Calu3 (cell line): ENCODE measurements around the gene PFKP. TPM values are rescaled to one million over a fixed set of nuclear protein-coding genes. Genes with fewer than 3 reads are reported as not detected.
A peak's percentile ranks its signal among the peaks of the same experiment; 100 is the strongest.

ENCODE experiments used
- BruUV-seq: library from RNA; stranded (reverse); fragments of 400-500 nt; replicated peaks from 2 replicates; lab custom pipeline; 2021; lab: Mats Ljungman, UMichigan
- CTCF ChIA-PET: fragments of 300-600 bp; sonication (Branson Sonifier 250); formaldehyde crosslinking; loops from one replicate; lab custom pipeline; 2022; ENCODE audit warnings: antibody characterized with exemption; lab: Charles Lee
- DNase-seq: peaks from one replicate; pipeline ENCODE4 v3.0.0; 2022
- H3K27ac Mint-ChIP-seq: one replicate; pipeline ENCODE4 v1.8.0; 2022; ENCODE audit warnings: mixed read lengths; ENCODE audit not compliant: unreplicated experiment
- H3K27me3 Mint-ChIP-seq: one replicate; pipeline ENCODE4 v1.8.0; 2022; ENCODE audit warnings: mixed read lengths; ENCODE audit not compliant: unreplicated experiment
- H3K36me3 Mint-ChIP-seq: one replicate; pipeline ENCODE4 v1.8.0; 2022; ENCODE audit warnings: mild to moderate bottlenecking, moderate library complexity, mixed read lengths; ENCODE audit not compliant: insufficient read depth, unreplicated experiment
- H3K4me1 Mint-ChIP-seq: one replicate; pipeline ENCODE4 v1.8.0; 2022; ENCODE audit warnings: mild to moderate bottlenecking, low read depth, mixed read lengths; ENCODE audit not compliant: unreplicated experiment
- H3K4me3 Mint-ChIP-seq: one replicate; pipeline ENCODE4 v1.8.0; 2022; ENCODE audit warnings: mild to moderate bottlenecking, low read depth, moderate library complexity, mixed read lengths; ENCODE audit not compliant: unreplicated experiment
- H3K9me3 Mint-ChIP-seq: one replicate; pipeline ENCODE4 v1.8.0; 2022; ENCODE audit warnings: low read depth, mixed read lengths; ENCODE audit not compliant: unreplicated experiment
- CTCF ChIP-seq: fragments of 200-600 bp; IDR thresholded peaks from one replicate; pipeline ENCODE4 v1.8.0; 2022; ENCODE audit warnings: antibody characterized with exemption; ENCODE audit not compliant: unreplicated experiment
- intact Hi-C: fragments of 100-400 bp; cut with micrococcal nuclease; formaldehyde crosslinking; loops from one replicate; pipeline ENCODE4 v1.10.0; 2022; ENCODE audit not compliant: unreplicated experiment
- total RNA-seq: library from RNA; stranded (reverse); gene quantifications from 2 replicates; pipeline ENCODE4 v1.2.3, GENCODE V29; 2022

The PFKP gene
- total RNA-seq, 1 experiment from 2014 or later = 272 TPM

- Mint-ChIP-seq H3K36me3 (peaks cover 72% of the 10 kb centered on the region), H3K9me3 (no peaks in the 10 kb centered on the region), H3K27me3 (no peaks in the 10 kb centered on the region), H3K27ac (peak overlapping the region; percentile 97), H3K4me3 (peak overlapping the region; percentile 59), H3K4me1 (peaks cover 68% of the 10 kb centered on the region)
- CTCF ChIA-PET = interaction anchor here (1.4 kb wide), 1 partner anchor 166 kb away, joined by 3 read pairs; no protein-coding TSS in a partner anchor
- DNase-seq = no peak
- intact Hi-C loops = no loop called here
- TF ChIP-seq CTCF = no peak
- BruUV-seq = no TSS peak
Observed at GRCh38 chr10:3093996-3094395, 26.6 kb downstream of the PFKP start.

- CTCF ChIA-PET = interaction anchor here (0.7 to 2.4 kb wide), 5 partner anchors 13 to 166 kb away, joined by 3 to 6 read pairs (median 4); no protein-coding TSS in a partner anchor
- H3K27me3 Mint-ChIP-seq = no peaks in the 10 kb centered on the region
- BruUV-seq = no TSS peak
- no peak for TF ChIP-seq CTCF
- H3K27ac Mint-ChIP-seq = peak overlapping the region; percentile 97
- peak overlapping the region; percentile 59 for H3K4me3 Mint-ChIP-seq
- no peak for DNase-seq
- intact Hi-C loops = no loop called here
- H3K9me3 Mint-ChIP-seq = no peaks in the 10 kb centered on the region
- H3K36me3 Mint-ChIP-seq = peaks cover 72% of the 10 kb centered on the region
- H3K4me1 Mint-ChIP-seq = peaks cover 69% of the 10 kb centered on the region
Observed at GRCh38 chr10:3094609-3095036, 27.3 kb downstream of the PFKP start.

GRCh38 chr10:3095373-3096139 lies 28.2 kb downstream of the PFKP start:
- DNase-seq = peak; percentile 55
- Mint-ChIP-seq H3K4me3 (peak overlapping the region; percentile 59), H3K9me3 (no peaks in the 10 kb centered on the region), H3K4me1 (peaks cover 64% of the 10 kb centered on the region), H3K27ac (peak overlapping the region; percentile 97), H3K36me3 (peaks cover 72% of the 10 kb centered on the region), H3K27me3 (no peaks in the 10 kb centered on the region)
- intact Hi-C loops = no loop called here
- BruUV-seq = no TSS peak
- TF ChIP-seq CTCF = no peak
- CTCF ChIA-PET = interaction anchor here (0.7 to 2.4 kb wide), 5 partner anchors 12 to 167 kb away, joined by 3 to 6 read pairs (median 4); no protein-coding TSS in a partner anchor

- peaks cover 72% of the 10 kb centered on the region for H3K36me3 Mint-ChIP-seq
- peaks cover 61% of the 10 kb centered on the region for H3K4me1 Mint-ChIP-seq
- TF ChIP-seq CTCF = no peak
- H3K9me3 Mint-ChIP-seq = no peaks in the 10 kb centered on the region
- CTCF ChIA-PET = interaction anchor here (1.4 to 2.4 kb wide), 2 partner anchors 15 to 25 kb away, joined by 4 to 6 read pairs; no protein-coding TSS in a partner anchor
- BruUV-seq = TSS peak; percentile 24
- DNase-seq = no peak
- intact Hi-C loops = no loop called here
- peak overlapping the region; percentile 59 for H3K4me3 Mint-ChIP-seq
- no peaks in the 10 kb centered on the region for H3K27me3 Mint-ChIP-seq
- peak overlapping the region; percentile 97 for H3K27ac Mint-ChIP-seq
Observed at GRCh38 chr10:3096149-3096548, 28.8 kb downstream of the PFKP start.
